Neural cell (in vitro differentiated cells): ENCODE measurements around the gene HHATL. TPM values are rescaled to one million over a fixed set of nuclear protein-coding genes. Genes with fewer than 3 reads are reported as not detected.

Source experiments
- H2AFZ ChIP-seq: fragments of 200-600, 300-800 bp; sonication (generic), shearing (Covaris generic); 2 replicates; pipeline ENCODE4 v1.6.0; 2014; ENCODE audit warnings: low read depth, mild to moderate bottlenecking, antibody characterized with exemption, low read length, moderate library complexity
- H3F3A ChIP-seq: fragments of 200-600 bp; shearing (Covaris generic); 2 replicates; pipeline ENCODE4 v1.6.1; 2016; ENCODE audit warnings: mild to moderate bottlenecking, moderate library complexity, mixed read lengths, antibody characterized with exemption, low read length; ENCODE audit not compliant: insufficient read depth, poor library complexity, severe bottlenecking
- H3K27ac ChIP-seq: fragments of 200-600, 300-800 bp; sonication (generic), shearing (Covaris generic); 2 replicates; pipeline ENCODE4 v1.5.1; 2014; ENCODE audit warnings: mild to moderate bottlenecking, low read length, moderate library complexity
- H3K27me3 ChIP-seq: fragments of 300-800, 200-600 bp; sonication (generic), shearing (Covaris generic); 2 replicates; pipeline ENCODE4 v1.6.0; 2014; ENCODE audit warnings: mild to moderate bottlenecking, low read depth, low read length, moderate library complexity; ENCODE audit not compliant: insufficient read depth
- H3K36me3 ChIP-seq: fragments of 300-800, 200-600 bp; sonication (generic), shearing (Covaris generic); 2 replicates; pipeline ENCODE4 v1.5.1; 2014; ENCODE audit warnings: mild to moderate bottlenecking, antibody characterized with exemption, low read length, moderate library complexity; ENCODE audit not compliant: insufficient read depth
- H3K4me2 ChIP-seq: fragments of 300-800, 200-600 bp; sonication (generic), shearing (Covaris generic); 2 replicates; pipeline ENCODE4 v1.6.0; 2014; ENCODE audit warnings: mild to moderate bottlenecking, low read length
- H3K4me3 ChIP-seq: fragments of 300-800, 200-600 bp; sonication (generic), shearing (Covaris generic); 2 replicates; pipeline ENCODE4 v1.5.1; 2014; ENCODE audit warnings: mild to moderate bottlenecking, low read length, moderate library complexity
- H3K79me2 ChIP-seq: fragments of 200-600 bp; shearing (Covaris generic); replicated peaks from 2 replicates; pipeline ENCODE4 v1.6.0; 2014; ENCODE audit warnings: mild to moderate bottlenecking, low read length, moderate library complexity; ENCODE audit not compliant: insufficient read depth
- H3K9ac ChIP-seq: fragments of 300-800, 200-600 bp; sonication (generic), shearing (Covaris generic); 2 replicates; pipeline ENCODE4 v1.6.1; 2016; ENCODE audit warnings: mild to moderate bottlenecking, low read length, mixed read lengths
- H3K9me2 ChIP-seq: fragments of 200-600 bp; shearing (Covaris generic); 2 replicates; pipeline ENCODE4 v1.6.1; 2016; ENCODE audit warnings: mild to moderate bottlenecking, low read length, mixed read lengths; ENCODE audit not compliant: insufficient read depth
- H3K9me3 ChIP-seq: fragments of 200-600, 300-800 bp; sonication (generic), shearing (Covaris generic); 2 replicates; pipeline ENCODE4 v1.6.1; 2016; ENCODE audit warnings: mild to moderate bottlenecking, mixed run types, low read length, moderate library complexity, mixed read lengths
- H4K20me1 ChIP-seq: fragments of 200-600 bp; shearing (Covaris generic); 2 replicates; pipeline ENCODE4 v1.6.1; 2016; ENCODE audit warnings: mild to moderate bottlenecking, mixed run types; ENCODE audit not compliant: insufficient read depth
- CTCF ChIP-seq: fragments of 450-650 bp; IDR thresholded peaks from 2 replicates; pipeline ENCODE4 v1.5.1; 2014; ENCODE audit warnings: antibody characterized with exemption, mild to moderate bottlenecking, moderate library complexity; ENCODE audit not compliant: poor library complexity, severe bottlenecking
- EP300 ChIP-seq: fragments of 450-650 bp; conservative IDR thresholded peaks from 2 replicates; pipeline ENCODE4 v1.6.1; 2014; ENCODE audit warnings: antibody characterized with exemption, mild to moderate bottlenecking, moderate library complexity; ENCODE audit not compliant: poor library complexity, severe bottlenecking
- EZH2 ChIP-seq: fragments of 200-600, 300-800 bp; shearing (Covaris generic), sonication (generic); IDR thresholded peaks from 2 replicates; pipeline ENCODE4 v1.6.1; 2014; ENCODE audit warnings: antibody characterized with exemption, low read length, borderline replicate concordance, mild to moderate bottlenecking; ENCODE audit not compliant: insufficient read depth, poor library complexity, severe bottlenecking
- MXI1 ChIP-seq: fragments of 450-650 bp; conservative IDR thresholded peaks from 2 replicates; pipeline ENCODE4 v1.6.1; 2014; ENCODE audit warnings: antibody characterized with exemption, mild to moderate bottlenecking; ENCODE audit not compliant: poor library complexity, severe bottlenecking
- POLR2AphosphoS5 ChIP-seq: IDR thresholded peaks from 2 replicates; pipeline ENCODE4 v1.6.1; 2012
- RAD21 ChIP-seq: fragments of 450-650 bp; conservative IDR thresholded peaks from 2 replicates; pipeline ENCODE4 v1.6.1; 2014; ENCODE audit warnings: antibody characterized with exemption, mild to moderate bottlenecking, moderate library complexity
- REST ChIP-seq: IDR thresholded peaks from 2 replicates; pipeline ENCODE4 v1.6.1; 2012; ENCODE audit warnings: borderline replicate concordance
- SMC3 ChIP-seq: fragments of 450-650 bp; conservative IDR thresholded peaks from 2 replicates; pipeline ENCODE4 v1.6.1; 2014; ENCODE audit warnings: antibody characterized with exemption, mild to moderate bottlenecking, moderate library complexity; ENCODE audit not compliant: poor library complexity
- TAF1 ChIP-seq: IDR thresholded peaks from 2 replicates; pipeline ENCODE4 v1.6.1; 2012; ENCODE audit warnings: low read depth
- polyA plus RNA-seq: library from polyadenylated mRNA; depleted of rRNA; stranded (reverse); fragments of >200 nt; gene quantifications from 2 replicates; pipeline ENCODE4 v1.2.3, GENCODE V29; 2014

The HHATL gene
- polyA plus RNA-seq, 1 donor from 2014 or later = not detected

- Histone ChIP-seq H4K20me1 (no peaks in the 10 kb centered on the region), H3K36me3 (no peaks in the 10 kb centered on the region), H3K27me3 (no peaks in the 10 kb centered on the region), H3F3A (no peaks in the 10 kb centered on the region), H3K9me2 (no peaks in the 10 kb centered on the region), H2AFZ (no peak overlapping the region), H3K4me2 (no peak overlapping the region), H3K27ac (no peak overlapping the region), H3K4me3 (no peak overlapping the region), H3K79me2 (no peaks in the 10 kb centered on the region), H3K9me3 (no peaks in the 10 kb centered on the region), H3K9ac (no peak overlapping the region)
- TF ChIP-seq RAD21 (no peak), CTCF (no peak), REST (no peak), SMC3 (no peak), POLR2AphosphoS5 (no peak), EP300 (no peak), TAF1 (no peak), MXI1 (no peak), EZH2 (no peak)
These were observed 31.9 kb downstream of the HHATL start for GRCh38 chr3:42670670-42671069.

- Histone ChIP-seq H3K9me3 (no peaks in the 10 kb centered on the region), H3K27ac (no peak overlapping the region), H4K20me1 (no peaks in the 10 kb centered on the region), H3K79me2 (no peaks in the 10 kb centered on the region), H3F3A (no peaks in the 10 kb centered on the region), H3K9ac (no peak overlapping the region), H3K4me2 (no peak overlapping the region), H2AFZ (no peak overlapping the region), H3K4me3 (no peak overlapping the region), H3K27me3 (no peaks in the 10 kb centered on the region), H3K36me3 (no peaks in the 10 kb centered on the region), H3K9me2 (no peaks in the 10 kb centered on the region)
- TF ChIP-seq EP300 (no peak), RAD21 (no peak), MXI1 (no peak), TAF1 (no peak), EZH2 (no peak), REST (no peak), POLR2AphosphoS5 (no peak)
These were observed 32.5 kb downstream of the HHATL start for GRCh38 chr3:42670051-42670576.
